IMR-90 (cell line): ENCODE results near the gene ZSCAN10. TPM values are rescaled to one million over a fixed set of nuclear protein-coding genes. Genes with fewer than 3 reads are reported as not detected.

Experiments
- ATAC-seq: fragments of 200-7000 bp; cut with Tn5 transposase; 2 replicates; pipeline ENCODE4 v1.9.1; 2020; ENCODE audit warnings: low read depth, mild to moderate bottlenecking, moderate library complexity
- BruUV-seq: library from RNA; stranded (reverse); fragments of 400-500 nt; replicated peaks from 2 replicates; lab custom pipeline; 2021; lab: Mats Ljungman, UMichigan
- CTCF ChIA-PET: fragments of 300-600 bp; formaldehyde crosslinking; extraction: SDS; loops from one replicate; lab custom pipeline; 2021; ENCODE audit warnings: antibody characterized with exemption; lab: Yijun Ruan, JAX
- POLR2A ChIA-PET: fragments of 300-600 bp; sonication (Branson Sonifier 250); formaldehyde crosslinking; loops from one replicate; lab custom pipeline; 2022; ENCODE audit warnings: antibody characterized with exemption; ENCODE audit not compliant: unreplicated experiment; lab: Charles Lee
- DNase-seq: peaks from one replicate; pipeline ENCODE4 v3.0.0; 2013
- H2AFZ ChIP-seq: replicated peaks from 2 replicates; pipeline ENCODE3; 2013; ENCODE audit warnings: low read length, mild to moderate bottlenecking; ENCODE audit not compliant: poor library complexity
- H2AK5ac ChIP-seq: 2 replicates; pipeline ENCODE4 v1.6.1; 2013; ENCODE audit warnings: low read depth, low read length, inconsistent platforms
- H2AK9ac ChIP-seq: replicated peaks from 2 replicates; pipeline ENCODE3; 2013; ENCODE audit warnings: mild to moderate bottlenecking, low read depth, low read length, moderate library complexity; ENCODE audit not compliant: poor library complexity
- H2BK120ac ChIP-seq: 2 replicates; pipeline ENCODE4 v1.6.1; 2013; ENCODE audit warnings: low read depth, low read length, inconsistent platforms
- H2BK15ac ChIP-seq: 3 replicates; pipeline ENCODE4 v1.6.1; 2013; ENCODE audit warnings: low read depth, low read length, inconsistent platforms
- H2BK20ac ChIP-seq: 2 replicates; pipeline ENCODE4 v1.6.1; 2013; ENCODE audit warnings: low read depth, mild to moderate bottlenecking, inconsistent platforms, low read length, moderate library complexity
- H2BK5ac ChIP-seq: 2 replicates; pipeline ENCODE4 v1.6.1; 2013; ENCODE audit warnings: mild to moderate bottlenecking, low read depth, low read length, inconsistent platforms; ENCODE audit not compliant: poor library complexity, severe bottlenecking
- H3K14ac ChIP-seq: replicated peaks from 2 replicates; pipeline ENCODE4 v1.6.1; 2013; ENCODE audit warnings: low read depth, low read length, inconsistent platforms
- H3K18ac ChIP-seq: 2 replicates; pipeline ENCODE4 v1.6.1; 2013; ENCODE audit warnings: low read depth, low read length, control low read depth
- H3K23ac ChIP-seq: 2 replicates; pipeline ENCODE4 v1.6.1; 2013; ENCODE audit warnings: low read depth, low read length, inconsistent platforms
- H3K27ac ChIP-seq: 2 replicates; pipeline ENCODE4 v1.5.1; 2013; ENCODE audit warnings: mild to moderate bottlenecking, control low read depth, low read length; ENCODE audit not compliant: insufficient read depth
- H3K27me3 ChIP-seq: 2 replicates; pipeline ENCODE4 v1.6.1; 2013; ENCODE audit warnings: low read length; ENCODE audit not compliant: control insufficient read depth, insufficient read depth
- H3K36me3 ChIP-seq: 2 replicates; pipeline ENCODE4 v1.6.1; 2013; ENCODE audit warnings: low read length, mixed read lengths; ENCODE audit not compliant: control insufficient read depth, insufficient read depth
- H3K4ac ChIP-seq: 2 replicates; pipeline ENCODE4 v1.6.1; 2013; ENCODE audit warnings: low read depth, low read length, inconsistent platforms
- H3K4me1 ChIP-seq: 2 replicates; pipeline ENCODE4 v1.6.1; 2013; ENCODE audit warnings: low read length, mixed read lengths; ENCODE audit not compliant: control insufficient read depth, insufficient read depth
- H3K4me2 ChIP-seq: 2 replicates; pipeline ENCODE4 v1.6.1; 2013; ENCODE audit warnings: low read depth, mild to moderate bottlenecking, control low read depth, low read length, moderate library complexity
- H3K4me3 ChIP-seq: 2 replicates; pipeline ENCODE4 v1.5.1; 2013; ENCODE audit warnings: low read depth, mild to moderate bottlenecking, control low read depth, low read length, moderate library complexity; ENCODE audit not compliant: insufficient read depth
- H3K56ac ChIP-seq: 2 replicates; pipeline ENCODE4 v1.6.1; 2013; ENCODE audit warnings: low read length, inconsistent platforms; ENCODE audit not compliant: insufficient read depth; ENCODE audit errors: extremely low read depth
- H3K79me1 ChIP-seq, 2 experiments: 2 replicates each; pipeline ENCODE4 v1.6.1; 2013; ENCODE audit warnings: low read length in 2 of 2, inconsistent platforms in 1 of 2, low read depth in 1 of 2
- H3K9ac ChIP-seq: 2 replicates; pipeline ENCODE4 v1.6.1; 2013; ENCODE audit warnings: low read depth, low read length, control low read depth
- H3K9me1 ChIP-seq: 2 replicates; pipeline ENCODE4 v1.6.1; 2013; ENCODE audit warnings: low read length, inconsistent platforms; ENCODE audit not compliant: insufficient read depth
- H3K9me3 ChIP-seq: 2 replicates; pipeline ENCODE4 v1.6.1; 2013; ENCODE audit warnings: low read length; ENCODE audit not compliant: control insufficient read depth, insufficient read depth
- H4K20me1 ChIP-seq: 2 replicates; pipeline ENCODE4 v1.6.1; 2013; ENCODE audit warnings: low read length, inconsistent platforms; ENCODE audit not compliant: insufficient read depth
- H4K5ac ChIP-seq: 2 replicates; pipeline ENCODE4 v1.6.1; 2013; ENCODE audit warnings: mild to moderate bottlenecking, low read depth, low read length, control low read depth
- H4K8ac ChIP-seq, 2 experiments: 2 replicates each; pipeline ENCODE4 v1.6.1; 2013; ENCODE audit warnings: low read depth in 2 of 2, low read length in 2 of 2, control low read depth in 1 of 2, inconsistent platforms in 1 of 2
- H4K91ac ChIP-seq: 2 replicates; pipeline ENCODE4 v1.6.1; 2013; ENCODE audit warnings: low read depth, low read length, inconsistent platforms; ENCODE audit not compliant: insufficient read depth
- BHLHE40 ChIP-seq: fragments of 150-350 bp; IDR thresholded peaks from 2 replicates; pipeline ENCODE4 v1.6.1; 2016; ENCODE audit warnings: mild to moderate bottlenecking, low read depth, low read length
- CEBPB ChIP-seq: IDR thresholded peaks from 2 replicates; pipeline ENCODE4 v1.6.1; 2012; ENCODE audit warnings: low read depth, low read length, improper control_type of control experiment
- CHD1 ChIP-seq: IDR thresholded peaks from 2 replicates; pipeline ENCODE4 v1.6.1; 2012; ENCODE audit warnings: low read depth, low read length, improper control_type of control experiment
- FOS ChIP-seq: fragments of 150-350 bp; IDR thresholded peaks from 2 replicates; pipeline ENCODE4 v1.6.1; 2016; ENCODE audit warnings: low read depth, low read length
- MAFK ChIP-seq: IDR thresholded peaks from 2 replicates; pipeline ENCODE4 v1.6.1; 2012; ENCODE audit warnings: low read depth, low read length, improper control_type of control experiment
- MAZ ChIP-seq: IDR thresholded peaks from 2 replicates; pipeline ENCODE4 v1.6.1; 2012; ENCODE audit warnings: low read depth, mild to moderate bottlenecking, low read length, improper control_type of control experiment, moderate library complexity, borderline replicate concordance
- MXI1 ChIP-seq: IDR thresholded peaks from 2 replicates; pipeline ENCODE4 v1.6.1; 2012; ENCODE audit warnings: low read depth, mild to moderate bottlenecking, low read length, moderate library complexity, borderline replicate concordance
- NFE2L2 ChIP-seq: fragments of 150-350 bp; IDR thresholded peaks from 2 replicates; pipeline ENCODE4 v1.6.1; 2016; ENCODE audit warnings: low read depth, mild to moderate bottlenecking, low read length
- POLR2A ChIP-seq: IDR thresholded peaks from 2 replicates; pipeline ENCODE4 v1.6.1; 2012; ENCODE audit warnings: mild to moderate bottlenecking, low read depth, low read length
- RAD21 ChIP-seq: IDR thresholded peaks from 2 replicates; pipeline ENCODE4 v1.6.1; 2012; ENCODE audit warnings: low read length, improper control_type of control experiment
- RCOR1 ChIP-seq: IDR thresholded peaks from 2 replicates; pipeline ENCODE4 v1.6.1; 2012; ENCODE audit warnings: mild to moderate bottlenecking, low read length, improper control_type of control experiment; ENCODE audit not compliant: insufficient replicate concordance
- RFX5 ChIP-seq: IDR thresholded peaks from 2 replicates; pipeline ENCODE4 v1.8.0; 2012; ENCODE audit warnings: low read depth, mild to moderate bottlenecking, low read length, moderate library complexity
- SMC3 ChIP-seq: fragments of 150-350 bp; IDR thresholded peaks from 2 replicates; pipeline ENCODE4 v1.6.1; 2016; ENCODE audit warnings: low read depth, mild to moderate bottlenecking, antibody characterized with exemption, low read length, moderate library complexity
- WGBS, 2 experiments: methylation state at CpG; one replicate each; pipeline versions ENCODE4 v1.1.5 to v1.1.7; 2013; ENCODE audit warnings: missing lambda C conversion rate in 2 of 2; ENCODE audit not compliant: insufficient read length in 1 of 2; ENCODE audit errors: extremely low coverage in 2 of 2; 5-methylcytosine and 5-hydroxymethylcytosine counted together
- dilution Hi-C: fragments of 300-500 bp; cut with HindIII; formaldehyde crosslinking; loops from one replicate; pipeline ENCODE4 v1.14.3; 2018; ENCODE audit warnings: low sequenced_read_pairs; ENCODE audit not compliant: unreplicated experiment
- in situ Hi-C: fragments of 300-500 bp; cut with MboI; formaldehyde crosslinking; loops from 3 replicates; pipeline ENCODE4 v1.14.3; 2019; ENCODE audit warnings: low sequenced_read_pairs, inconsistent platforms, mixed read lengths
- intact Hi-C: fragments of 100-400 bp; cut with micrococcal nuclease; formaldehyde crosslinking; loops from 2 replicates; pipeline ENCODE4 v1.10.0; 2022
- polyA plus RNA-seq, 3 experiments: library from polyadenylated mRNA; depleted of rRNA; stranded (reverse); fragments of >200 nt; gene quantifications; 2 replicates each; pipeline ENCODE4 v1.2.3, GENCODE V29; 2012; ENCODE audit warnings: low replicate concordance in 1 of 3
- total RNA-seq: library from RNA; depleted of rRNA; stranded (reverse); fragments of >200 nt; gene quantifications from 2 replicates; pipeline ENCODE4 v1.2.3, GENCODE V29; 2012
- TF ChIP-seq, protein P1 (sequence below): fragments of 150-350 bp; IDR thresholded peaks from 2 replicates; pipeline ENCODE4 v1.6.1; 2017; ENCODE audit warnings: mild to moderate bottlenecking, antibody characterized with exemption, low read length, low read depth
- TF ChIP-seq, protein P2 (sequence below): conservative IDR thresholded peaks from 2 replicates; pipeline ENCODE4 v1.5.1; 2012; ENCODE audit warnings: mild to moderate bottlenecking, low read depth, low read length, improper control_type of control experiment
- TF ChIP-seq, protein P3 (sequence below): fragments of 150-350 bp; IDR thresholded peaks from 2 replicates; pipeline ENCODE4 v1.6.1; 2016; ENCODE audit warnings: low read depth, mild to moderate bottlenecking, low read length, moderate library complexity, borderline replicate concordance

ZSCAN10 gene
- total and polyA plus RNA-seq, 2 of the 4 experiments (the other 2 are of a cell fraction) = not detected

DNA sequence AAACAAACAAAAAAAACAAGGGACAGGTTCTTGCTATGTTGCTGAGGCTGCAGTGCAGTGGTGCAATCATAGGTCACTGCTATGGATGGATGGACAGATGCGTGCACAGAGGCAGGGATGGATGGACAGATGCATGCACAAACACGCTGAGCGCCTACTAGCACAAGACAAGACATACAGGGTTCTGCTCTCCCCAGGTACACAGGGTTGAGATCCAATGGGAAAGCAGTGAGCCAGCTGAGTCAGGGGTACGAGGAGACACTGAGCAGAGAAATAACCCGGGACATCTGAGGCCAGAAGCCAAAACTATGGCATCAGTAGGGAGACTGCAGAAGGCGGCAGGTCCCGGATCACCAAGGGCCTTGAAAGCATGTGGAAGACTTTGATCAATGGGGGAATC lies 27.4 kb downstream of the ZSCAN10 start:
- Histone ChIP-seq H3K4me2 (no peak overlapping the region), H3K14ac (no peak overlapping the region), H4K5ac (no peak overlapping the region), H3K23ac (no peak overlapping the region), H3K18ac (no peak overlapping the region), H2BK120ac (no peak overlapping the region), H3K4me1 (no peaks in the 10 kb centered on the region), H3K56ac (no peak overlapping the region), H3K36me3 (no peaks in the 10 kb centered on the region), H3K27me3 (peaks cover 31% of the 10 kb centered on the region), H2BK5ac (no peak overlapping the region), H3K9me3 (no peaks in the 10 kb centered on the region), H3K27ac (no peak overlapping the region), H3K9ac (no peak overlapping the region), H2AK5ac (no peak overlapping the region), H2BK20ac (no peak overlapping the region), H4K91ac (no peak overlapping the region), H2AK9ac (no peak overlapping the region), H4K20me1 (no peaks in the 10 kb centered on the region), H4K8ac (no peak overlapping the region), H2AFZ (no peak overlapping the region), H2BK15ac (no peak overlapping the region), H3K4me3 (no peak overlapping the region), H3K79me1 (peaks cover under 1% of the 10 kb centered on the region in 2 experiments; a peak in 1 of 4 replicates), H3K9me1 (peaks cover 6% of the 10 kb centered on the region; the same call in 1 of the 2 replicates), H3K4ac (no peak overlapping the region)
- DNase-seq = no peak
- CTCF ChIA-PET = no interaction called here
- TF ChIP-seq NFE2L2 (no peak), RCOR1 (no peak), MAZ (no peak), MXI1 (no peak), BHLHE40 (no peak), FOS (no peak), MAFK (no peak), POLR2A (no peak), CHD1 (no peak), CEBPB (no peak), RAD21 (no peak), SMC3 (no peak), RFX5 (no peak)
- TF ChIP-seq, protein P1, sequence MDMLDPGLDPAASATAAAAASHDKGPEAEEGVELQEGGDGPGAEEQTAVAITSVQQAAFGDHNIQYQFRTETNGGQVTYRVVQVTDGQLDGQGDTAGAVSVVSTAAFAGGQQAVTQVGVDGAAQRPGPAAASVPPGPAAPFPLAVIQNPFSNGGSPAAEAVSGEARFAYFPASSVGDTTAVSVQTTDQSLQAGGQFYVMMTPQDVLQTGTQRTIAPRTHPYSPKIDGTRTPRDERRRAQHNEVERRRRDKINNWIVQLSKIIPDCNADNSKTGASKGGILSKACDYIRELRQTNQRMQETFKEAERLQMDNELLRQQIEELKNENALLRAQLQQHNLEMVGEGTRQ = no peak
- TF ChIP-seq, protein P2, sequence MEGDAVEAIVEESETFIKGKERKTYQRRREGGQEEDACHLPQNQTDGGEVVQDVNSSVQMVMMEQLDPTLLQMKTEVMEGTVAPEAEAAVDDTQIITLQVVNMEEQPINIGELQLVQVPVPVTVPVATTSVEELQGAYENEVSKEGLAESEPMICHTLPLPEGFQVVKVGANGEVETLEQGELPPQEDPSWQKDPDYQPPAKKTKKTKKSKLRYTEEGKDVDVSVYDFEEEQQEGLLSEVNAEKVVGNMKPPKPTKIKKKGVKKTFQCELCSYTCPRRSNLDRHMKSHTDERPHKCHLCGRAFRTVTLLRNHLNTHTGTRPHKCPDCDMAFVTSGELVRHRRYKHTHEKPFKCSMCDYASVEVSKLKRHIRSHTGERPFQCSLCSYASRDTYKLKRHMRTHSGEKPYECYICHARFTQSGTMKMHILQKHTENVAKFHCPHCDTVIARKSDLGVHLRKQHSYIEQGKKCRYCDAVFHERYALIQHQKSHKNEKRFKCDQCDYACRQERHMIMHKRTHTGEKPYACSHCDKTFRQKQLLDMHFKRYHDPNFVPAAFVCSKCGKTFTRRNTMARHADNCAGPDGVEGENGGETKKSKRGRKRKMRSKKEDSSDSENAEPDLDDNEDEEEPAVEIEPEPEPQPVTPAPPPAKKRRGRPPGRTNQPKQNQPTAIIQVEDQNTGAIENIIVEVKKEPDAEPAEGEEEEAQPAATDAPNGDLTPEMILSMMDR = no peak
- TF ChIP-seq, protein P3, sequence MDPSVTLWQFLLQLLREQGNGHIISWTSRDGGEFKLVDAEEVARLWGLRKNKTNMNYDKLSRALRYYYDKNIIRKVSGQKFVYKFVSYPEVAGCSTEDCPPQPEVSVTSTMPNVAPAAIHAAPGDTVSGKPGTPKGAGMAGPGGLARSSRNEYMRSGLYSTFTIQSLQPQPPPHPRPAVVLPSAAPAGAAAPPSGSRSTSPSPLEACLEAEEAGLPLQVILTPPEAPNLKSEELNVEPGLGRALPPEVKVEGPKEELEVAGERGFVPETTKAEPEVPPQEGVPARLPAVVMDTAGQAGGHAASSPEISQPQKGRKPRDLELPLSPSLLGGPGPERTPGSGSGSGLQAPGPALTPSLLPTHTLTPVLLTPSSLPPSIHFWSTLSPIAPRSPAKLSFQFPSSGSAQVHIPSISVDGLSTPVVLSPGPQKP = no peak
- in situ Hi-C loops = no loop called here
- 62% methylated on average over 4 of the region's 7 CpGs; no CpG with 5 or more reads in 1 of the 2 experiments for WGBS, 2 experiments
- dilution Hi-C loops = no loop called here
- intact Hi-C loops = no loop called here
- POLR2A ChIA-PET = no interaction called here
- no TSS peak for BruUV-seq
- no peak for ATAC-seq
